ENCODE results near the gene MBD4. TPM values are rescaled to one million over a fixed set of nuclear protein-coding genes. Genes with fewer than 3 reads are reported as not detected.
"Not testable (repeated sequence)": the region's sequence is repeated elsewhere in the genome, so short reads cannot be mapped to it uniquely, and the experiment has no call there.

The MBD4 gene
- total RNA-seq, 2 donors from 2014 or later, result 20.6 to 34.0 TPM

DNA sequence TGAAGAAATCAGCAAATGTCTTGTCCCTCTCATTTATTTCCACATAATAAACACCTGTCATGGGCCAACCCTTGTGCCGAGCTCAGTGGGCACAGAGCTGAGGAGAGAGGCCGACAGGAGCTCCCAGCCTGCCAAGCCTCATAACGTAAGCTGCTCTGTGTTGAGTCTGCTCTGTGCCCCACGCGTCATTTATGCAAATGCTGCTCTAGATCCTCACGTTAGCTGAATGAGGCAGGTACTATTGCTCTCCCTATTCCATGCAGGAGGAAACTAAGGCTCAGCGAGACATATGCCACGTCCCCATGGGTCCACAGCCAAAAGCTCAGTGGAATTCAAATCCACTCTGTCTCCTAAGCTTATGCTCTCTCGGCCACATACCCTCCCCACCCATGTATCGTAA lies 52.8 kb downstream of the MBD4 start:
- TF ChIP-seq, protein P1, sequence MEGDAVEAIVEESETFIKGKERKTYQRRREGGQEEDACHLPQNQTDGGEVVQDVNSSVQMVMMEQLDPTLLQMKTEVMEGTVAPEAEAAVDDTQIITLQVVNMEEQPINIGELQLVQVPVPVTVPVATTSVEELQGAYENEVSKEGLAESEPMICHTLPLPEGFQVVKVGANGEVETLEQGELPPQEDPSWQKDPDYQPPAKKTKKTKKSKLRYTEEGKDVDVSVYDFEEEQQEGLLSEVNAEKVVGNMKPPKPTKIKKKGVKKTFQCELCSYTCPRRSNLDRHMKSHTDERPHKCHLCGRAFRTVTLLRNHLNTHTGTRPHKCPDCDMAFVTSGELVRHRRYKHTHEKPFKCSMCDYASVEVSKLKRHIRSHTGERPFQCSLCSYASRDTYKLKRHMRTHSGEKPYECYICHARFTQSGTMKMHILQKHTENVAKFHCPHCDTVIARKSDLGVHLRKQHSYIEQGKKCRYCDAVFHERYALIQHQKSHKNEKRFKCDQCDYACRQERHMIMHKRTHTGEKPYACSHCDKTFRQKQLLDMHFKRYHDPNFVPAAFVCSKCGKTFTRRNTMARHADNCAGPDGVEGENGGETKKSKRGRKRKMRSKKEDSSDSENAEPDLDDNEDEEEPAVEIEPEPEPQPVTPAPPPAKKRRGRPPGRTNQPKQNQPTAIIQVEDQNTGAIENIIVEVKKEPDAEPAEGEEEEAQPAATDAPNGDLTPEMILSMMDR (IDR thresholded peaks at IDR 0.05), result no peak
- 82% methylated on average over 10 of the region's 10 CpGs for WGBS
- Histone ChIP-seq H3K27me3 (replicated peaks; ENCODE audit: insufficient read depth) (no peaks in the 10 kb centered on the region), H3K27ac (no peak overlapping the region), H3K4me1 (replicated peaks) (no peaks in the 10 kb centered on the region), H3K9me3 (no peaks in the 10 kb centered on the region), H3K4me3 (no peak overlapping the region), H3K36me3 (no peaks in the 10 kb centered on the region)
- DNase-seq (ENCODE audit: low spot score), result no peak
- intact Hi-C loops (cut with DNase I), result no loop called here

DNA sequence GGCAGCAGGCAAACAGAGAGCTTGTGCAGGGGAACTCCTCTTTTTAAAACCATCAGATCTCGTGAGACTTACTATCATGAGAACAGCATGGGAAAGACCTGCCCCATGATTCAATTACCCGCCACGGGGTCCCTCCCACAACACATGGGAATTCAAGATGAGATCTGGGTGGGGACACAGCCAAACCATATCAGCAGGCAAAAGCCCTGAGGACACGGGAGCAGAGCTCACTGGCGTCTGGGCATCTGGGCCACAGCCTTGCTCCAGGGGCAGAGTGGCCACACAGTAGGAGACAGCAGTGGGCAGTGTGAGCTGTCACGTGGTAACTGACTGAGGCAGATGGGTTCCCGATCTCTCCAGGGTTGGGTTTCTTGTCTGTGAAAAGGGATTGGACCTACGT lies 54.2 kb downstream of the MBD4 start:
- intact Hi-C loops (cut with DNase I); H3K9me3 ChIP-seq; H3K36me3 ChIP-seq; H3K27me3 ChIP-seq (replicated peaks; ENCODE audit: insufficient read depth); DNase-seq (ENCODE audit: low spot score); H3K4me3 ChIP-seq; H3K4me1 ChIP-seq (replicated peaks); H3K27ac ChIP-seq: not testable (repeated sequence)
- 82% methylated on average over 8 of the region's 8 CpGs for WGBS

DNA sequence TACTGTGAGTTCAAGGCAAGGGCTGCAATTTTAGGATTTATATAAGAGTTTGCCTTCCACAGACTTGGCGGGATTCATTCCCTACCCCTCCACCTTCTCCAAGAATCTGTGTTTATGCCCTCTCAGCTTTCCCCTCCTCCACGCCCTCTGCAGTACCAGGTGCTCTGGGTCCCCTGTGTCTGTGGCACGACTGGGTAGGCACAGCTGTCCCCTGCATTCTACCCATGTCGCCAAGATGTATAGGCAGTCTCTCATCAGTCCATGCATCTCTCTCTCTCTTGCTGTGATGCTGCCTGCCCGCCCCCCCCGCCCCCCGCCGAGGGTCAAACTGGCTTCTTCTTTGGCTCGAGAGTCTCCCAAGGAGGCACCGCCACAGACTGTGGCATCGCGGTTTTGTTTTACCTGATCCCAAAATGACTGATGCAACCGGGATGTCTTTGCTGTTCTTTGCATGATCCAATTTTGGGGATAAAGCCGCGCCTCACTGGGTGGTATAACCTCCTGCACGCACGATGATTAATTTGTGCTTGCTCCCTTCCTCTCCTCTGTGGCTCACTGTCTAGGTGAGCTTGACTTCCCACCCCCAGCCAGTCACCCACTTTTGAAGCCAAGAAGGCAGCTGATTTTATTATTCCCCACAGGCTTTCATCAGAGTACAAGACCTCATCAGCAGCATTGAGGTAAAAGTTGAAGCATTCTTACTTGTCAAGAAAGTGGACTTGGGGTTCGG lies 55.0 kb downstream of the MBD4 start:
- H3K9me3 ChIP-seq, result no peaks in the 10 kb centered on the region
- intact Hi-C loops (cut with DNase I), result no loop called here
- H3K36me3 ChIP-seq, result no peaks in the 10 kb centered on the region
- DNase-seq (ENCODE audit: low spot score), result no peak
- H3K27me3 ChIP-seq (replicated peaks; ENCODE audit: insufficient read depth), result no peaks in the 10 kb centered on the region
- no peaks in the 10 kb centered on the region for H3K4me1 ChIP-seq (replicated peaks)
- 62% methylated on average over 18 of the region's 18 CpGs for WGBS
- H3K27ac ChIP-seq, result no peak overlapping the region
- no peak overlapping the region for H3K4me3 ChIP-seq
- TF ChIP-seq, protein P1 (IDR thresholded peaks at IDR 0.05), result no peak
- TF ChIP-seq POLR2AphosphoS5 (IDR thresholded peaks at IDR 0.05) (no peak), POLR2A (IDR thresholded peaks at IDR 0.05) (no peak)

DNA sequence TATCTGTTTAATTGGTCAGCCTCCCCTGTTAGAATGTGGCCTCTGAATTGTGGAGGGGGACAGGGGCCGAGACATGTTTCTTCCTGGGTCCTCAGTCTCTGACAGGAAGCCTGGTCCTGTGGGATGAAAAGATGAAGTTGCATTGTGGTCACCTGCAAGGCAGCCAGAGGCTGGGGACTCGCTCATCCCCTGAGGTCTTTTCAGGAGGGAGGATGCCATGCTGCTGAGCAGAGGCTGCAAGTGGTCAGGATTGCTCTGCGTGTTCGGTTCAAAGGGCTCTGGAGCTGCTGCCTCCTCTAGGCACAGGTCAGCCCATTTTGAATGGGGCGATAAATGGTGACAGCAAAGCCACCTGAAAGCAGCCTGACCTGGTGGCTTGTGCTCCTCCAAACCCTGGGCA lies 55.6 kb downstream of the MBD4 start:
- H3K9me3 ChIP-seq; H3K36me3 ChIP-seq; H3K4me3 ChIP-seq; intact Hi-C loops (cut with DNase I); H3K4me1 ChIP-seq (replicated peaks); H3K27ac ChIP-seq; H3K27me3 ChIP-seq (replicated peaks; ENCODE audit: insufficient read depth); DNase-seq (ENCODE audit: low spot score): not testable (repeated sequence)
- 87% methylated on average over 5 of the region's 5 CpGs for WGBS

DNA sequence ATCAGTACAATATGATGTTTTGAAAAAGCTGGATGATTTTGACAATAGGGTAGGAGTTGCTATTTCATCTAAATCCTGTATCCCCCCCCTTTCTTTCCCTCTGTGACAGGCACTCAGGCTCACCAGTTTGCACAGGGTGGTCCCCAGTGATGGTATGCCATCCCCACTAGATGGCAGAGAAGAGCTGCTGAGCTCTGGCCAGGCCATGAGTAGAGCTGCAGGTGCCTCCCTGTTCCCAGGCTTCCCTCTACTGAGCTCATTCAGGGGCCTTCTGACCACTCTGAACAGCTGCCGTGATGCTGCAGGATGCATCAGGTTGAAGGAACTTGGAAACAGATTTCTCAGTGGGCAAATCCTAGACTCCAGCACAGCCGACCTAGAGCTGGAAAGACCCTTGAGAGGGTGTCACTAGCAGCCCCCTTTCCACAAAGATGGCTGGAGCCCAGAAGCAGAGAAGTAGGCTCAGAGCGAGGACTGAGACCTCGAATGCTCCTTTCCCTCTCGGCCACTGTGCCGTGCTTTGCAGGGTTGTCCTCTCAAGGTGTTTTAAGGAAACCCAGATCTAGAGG lies 56.4 kb downstream of the MBD4 start:
- Histone ChIP-seq H3K36me3 (no peaks in the 10 kb centered on the region), H3K27ac (no peak overlapping the region), H3K4me3 (no peak overlapping the region), H3K9me3 (no peaks in the 10 kb centered on the region), H3K27me3 (replicated peaks; ENCODE audit: insufficient read depth) (no peaks in the 10 kb centered on the region), H3K4me1 (replicated peaks) (no peaks in the 10 kb centered on the region)
- 52% methylated on average over 6 of the region's 6 CpGs for WGBS
- TF ChIP-seq, protein P1 (IDR thresholded peaks at IDR 0.05), result peak in 3 of 4 experiments; percentile 33 to 63 (median 58)
- TF ChIP-seq POLR2A (IDR thresholded peaks at IDR 0.05) (no peak), POLR2AphosphoS5 (IDR thresholded peaks at IDR 0.05) (no peak)
- DNase-seq (ENCODE audit: low spot score), result peak; percentile 24
- intact Hi-C loops (cut with DNase I), result no loop called here

DNA sequence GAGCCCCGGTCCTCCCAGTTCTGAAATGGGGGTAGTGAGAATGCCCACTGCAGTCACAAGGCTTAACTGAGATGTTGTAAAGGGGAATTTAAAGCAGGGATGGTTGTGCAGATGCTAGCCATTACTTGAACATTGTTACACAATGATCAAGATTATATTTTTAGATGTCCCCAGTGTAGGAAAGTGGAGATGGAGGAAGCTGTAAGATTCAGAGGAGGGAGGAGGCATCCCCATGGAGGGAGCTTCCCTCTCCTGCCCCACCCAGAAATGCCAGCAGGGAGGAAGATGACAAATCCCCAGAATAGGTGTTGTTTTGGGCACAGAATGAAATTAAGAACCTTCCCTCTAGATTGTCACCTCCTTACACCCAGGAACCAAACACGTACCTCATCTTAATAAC lies 57.4 kb downstream of the MBD4 start:
- TF ChIP-seq POLR2A (IDR thresholded peaks at IDR 0.05) (no peak), POLR2AphosphoS5 (IDR thresholded peaks at IDR 0.05) (no peak)
- TF ChIP-seq, protein P1 (IDR thresholded peaks at IDR 0.05), result no peak
- no peak for DNase-seq (ENCODE audit: low spot score)
- Histone ChIP-seq H3K9me3 (no peaks in the 10 kb centered on the region), H3K27ac (no peak overlapping the region), H3K4me3 (no peak overlapping the region), H3K27me3 (replicated peaks; ENCODE audit: insufficient read depth) (no peaks in the 10 kb centered on the region), H3K4me1 (replicated peaks) (no peaks in the 10 kb centered on the region), H3K36me3 (no peaks in the 10 kb centered on the region)
- 89% methylated on average over 2 of the region's 2 CpGs for WGBS
- intact Hi-C loops (cut with DNase I), result no loop called here

Measured in prostate gland (tissue), 2 donors.